HG02759 (cell line): ENCODE measurements around the gene LYPD8.

Experiments used
- ATAC-seq: cut with Tn5 transposase; IDR thresholded peaks from one replicate; pipeline ENCODE4 v1.9.1; 2021; ENCODE audit warnings: mild to moderate bottlenecking, moderate library complexity; ENCODE audit not compliant: unreplicated experiment

LYPD8 gene

GRCh38 chr1:248758352-248758751 is 2.8 kb upstream of the LYPD8 start:
- ATAC-seq = no peak

DNA sequence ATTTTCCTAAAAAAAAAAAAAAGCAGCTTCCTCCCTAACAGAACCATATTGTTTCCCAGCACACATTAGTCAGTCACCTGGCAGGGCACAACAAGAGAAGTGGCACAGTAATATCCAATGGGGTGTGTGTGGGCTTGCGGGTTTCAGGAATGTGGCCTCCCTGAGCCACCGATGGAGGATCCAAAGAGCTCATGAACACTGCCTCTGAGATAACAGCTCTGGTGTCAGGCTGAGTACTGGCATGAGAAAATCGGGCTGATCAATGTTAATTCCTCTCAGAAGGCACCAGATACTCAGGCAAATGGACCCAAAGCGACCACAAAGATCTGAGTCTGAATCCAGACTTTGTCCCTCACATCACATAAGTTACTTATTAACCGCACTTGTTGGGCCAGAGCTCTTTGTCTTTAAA is 2.2 kb upstream of the LYPD8 start:
- ATAC-seq = no peak

DNA sequence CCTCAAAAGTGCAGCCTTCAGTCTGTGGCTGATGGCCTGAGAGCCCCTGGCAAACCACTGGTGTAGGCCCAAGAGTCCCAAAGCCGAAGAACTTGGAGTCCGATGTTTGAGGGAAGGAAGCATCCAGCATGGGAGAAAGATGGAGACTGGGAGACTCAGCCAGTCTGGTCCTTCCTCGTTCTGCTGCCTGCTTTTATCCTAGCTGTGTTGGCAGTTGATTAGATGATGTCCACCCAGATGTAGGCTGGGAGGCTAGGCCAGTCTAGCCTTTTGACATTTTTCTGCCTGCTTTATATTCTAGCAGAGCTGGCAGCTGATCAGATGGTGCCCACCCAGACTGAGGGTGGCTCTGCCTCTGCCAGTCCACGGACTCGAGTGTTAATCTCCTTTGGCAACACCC is 1.1 kb upstream of the LYPD8 start:
- ATAC-seq = no peak

- no peak for ATAC-seq
These were observed 592 bp upstream of the LYPD8 start for GRCh38 chr1:248756151-248756550.

GRCh38 chr1:248753708-248754280 is 1.8 kb downstream of the LYPD8 start:
- no peak for ATAC-seq

- ATAC-seq = no peak
These were observed 2.4 kb downstream of the LYPD8 start for GRCh38 chr1:248753029-248753594.

GRCh38 chr1:248752161-248753028 is 3.2 kb downstream of the LYPD8 start:
- ATAC-seq = no peak

DNA sequence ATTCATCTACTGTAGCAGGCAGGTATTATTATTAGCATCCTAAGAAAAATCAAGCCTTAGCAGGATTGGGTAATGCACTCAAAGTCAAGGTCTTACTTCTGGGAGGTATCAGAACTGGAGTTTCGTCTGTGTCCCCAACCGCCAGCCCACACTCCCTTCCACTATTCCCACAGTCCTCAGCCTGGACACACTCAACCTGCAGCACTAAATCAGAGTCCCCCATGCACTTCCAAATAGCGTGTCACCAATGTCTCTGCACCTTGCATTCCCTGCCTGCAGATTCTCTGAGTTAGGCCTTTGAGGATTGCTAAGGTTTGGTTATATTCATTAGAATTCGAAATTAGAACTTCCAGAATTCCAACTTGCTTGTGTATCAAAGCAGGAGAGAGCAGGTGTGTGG is 3.9 kb downstream of the LYPD8 start:
- ATAC-seq = no peak

DNA sequence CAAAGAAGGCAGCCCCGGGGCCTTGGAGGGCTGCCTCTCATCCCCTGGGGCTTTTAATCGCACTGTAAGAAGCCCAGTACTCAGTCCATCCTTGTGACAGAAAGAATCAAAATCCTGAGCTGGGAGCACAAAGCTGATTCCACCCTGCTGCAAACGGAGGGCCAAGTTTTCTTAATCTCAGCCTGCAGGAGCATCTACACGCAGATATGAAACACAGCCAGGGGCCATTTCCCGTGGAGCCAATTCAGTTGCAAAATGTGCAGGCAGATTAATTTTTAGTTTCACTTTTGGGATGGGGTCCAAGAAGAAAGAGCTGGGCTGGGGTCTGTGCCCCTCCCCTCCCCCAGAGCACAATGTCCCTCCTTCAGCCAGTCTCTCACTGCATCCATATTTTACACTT is 4.4 kb downstream of the LYPD8 start:
- ATAC-seq = no peak

DNA sequence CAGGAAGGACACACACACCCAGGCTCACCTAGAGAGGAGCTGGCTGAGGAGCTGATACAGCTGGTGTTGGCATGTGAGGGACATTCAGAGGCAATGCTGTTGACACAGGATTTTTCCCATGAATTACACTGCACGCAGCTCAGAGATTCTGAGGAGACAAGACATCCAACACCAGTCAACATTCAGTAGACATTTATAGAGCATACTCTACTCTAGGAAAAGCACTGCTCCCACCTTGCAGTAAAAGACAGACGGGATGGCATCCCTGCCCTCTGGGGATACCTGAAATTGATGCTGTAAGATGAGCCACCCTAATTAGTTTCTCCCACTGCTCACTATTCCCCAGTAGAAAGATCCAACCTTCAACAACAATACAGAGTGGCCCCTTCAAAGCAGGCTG is 5.1 kb downstream of the LYPD8 start:
- ATAC-seq = no peak

GRCh38 chr1:248748211-248748610 is 7.3 kb downstream of the LYPD8 start:
- ATAC-seq = no peak

DNA sequence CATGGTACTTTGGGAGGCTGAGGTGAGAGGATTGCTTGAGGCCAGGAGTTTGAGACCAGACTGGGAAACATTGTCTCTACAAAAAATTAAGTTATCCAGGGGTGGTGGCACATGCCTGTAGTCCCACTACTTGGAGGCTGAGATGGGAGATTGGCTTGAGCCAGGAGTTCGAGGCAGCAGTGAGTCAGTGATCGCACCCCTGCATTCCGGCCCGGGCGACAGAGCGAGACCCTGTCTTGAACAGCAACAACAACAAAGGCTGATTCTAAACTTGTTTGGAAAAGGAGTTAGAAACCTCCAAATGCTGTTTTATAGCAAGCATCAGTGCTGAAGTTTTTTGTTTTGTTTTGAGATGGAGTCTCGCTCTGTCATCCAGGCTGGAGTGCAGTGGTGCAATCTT is 14.7 kb downstream of the LYPD8 start:
- no peak for ATAC-seq

DNA sequence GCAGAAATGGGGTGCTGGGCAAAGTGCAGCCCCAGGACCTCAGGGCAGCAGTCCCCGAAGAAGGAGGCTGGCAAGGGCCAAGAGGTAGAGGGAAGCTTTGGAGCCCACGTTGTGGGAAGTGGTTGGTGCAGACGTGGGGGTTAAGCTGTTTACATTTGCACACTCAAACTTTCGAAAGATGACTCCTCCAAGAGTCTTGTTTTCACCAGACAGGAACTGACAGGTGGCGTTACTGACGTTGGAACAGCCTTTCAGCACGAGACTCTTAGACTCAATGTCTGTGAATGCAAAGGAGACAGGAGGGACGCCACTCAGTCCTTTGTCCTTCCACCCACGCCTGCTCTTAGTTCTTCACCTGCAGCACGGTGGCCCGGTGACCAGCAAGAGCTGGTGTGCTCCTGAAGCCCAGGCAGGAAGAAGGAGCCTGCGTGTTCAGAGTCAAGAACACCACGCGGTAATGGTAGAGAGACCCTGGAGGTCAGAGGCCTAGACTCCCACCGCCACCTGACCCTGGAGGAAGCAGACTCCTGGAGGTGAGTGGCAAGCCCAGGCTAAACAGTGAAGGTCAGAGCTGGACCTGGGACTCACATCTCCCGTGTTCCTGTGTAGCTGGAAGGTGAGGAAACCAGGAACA is 15.9 kb downstream of the LYPD8 start:
- ATAC-seq = no peak

- ATAC-seq = no peak
These were observed 18.1 kb downstream of the LYPD8 start for GRCh38 chr1:248737457-248737856.

DNA sequence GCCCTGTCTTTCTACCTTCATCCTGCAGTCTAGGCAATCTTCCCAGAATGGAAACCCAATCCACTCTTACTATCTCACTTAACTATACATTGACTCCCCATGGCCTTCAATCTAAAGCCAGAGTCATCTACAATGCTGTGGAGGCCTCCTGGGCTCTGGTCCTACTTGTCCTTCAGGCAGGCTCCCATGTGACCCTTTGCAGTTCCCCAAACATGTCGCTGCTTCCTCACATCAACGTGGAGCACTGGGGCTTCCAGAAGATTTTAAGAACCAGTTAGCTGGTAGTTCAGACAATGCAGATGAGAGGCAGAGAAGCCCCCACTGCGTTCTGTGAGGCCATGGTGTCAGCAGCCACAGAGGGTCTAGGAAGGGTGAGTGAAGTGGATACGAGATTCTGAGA is 18.6 kb downstream of the LYPD8 start:
- no peak for ATAC-seq

GRCh38 chr1:248733566-248733965 is 22.0 kb downstream of the LYPD8 start:
- no peak for ATAC-seq

GRCh38 chr1:248730507-248731335 is 24.8 kb downstream of the LYPD8 start:
- ATAC-seq = no peak

DNA sequence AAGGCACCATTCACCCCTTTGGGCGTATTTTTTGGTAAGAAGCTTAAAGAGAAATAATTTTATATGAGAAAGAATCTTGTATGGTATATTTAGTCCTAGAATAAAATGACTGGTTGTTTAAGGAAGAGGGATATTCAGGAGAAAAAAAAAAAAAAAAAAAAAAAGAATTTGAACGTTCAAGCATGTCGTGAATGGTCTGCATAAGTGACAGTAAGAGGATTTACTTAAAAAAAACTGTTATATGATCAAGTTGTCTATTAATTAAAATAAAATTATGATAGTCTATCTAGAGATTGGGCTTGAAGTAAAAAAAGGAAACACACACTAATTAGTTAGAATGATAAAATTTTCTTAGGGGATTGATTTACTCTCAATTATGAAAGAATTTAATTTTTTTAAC is 41.3 kb downstream of the LYPD8 start:
- no peak for ATAC-seq

DNA sequence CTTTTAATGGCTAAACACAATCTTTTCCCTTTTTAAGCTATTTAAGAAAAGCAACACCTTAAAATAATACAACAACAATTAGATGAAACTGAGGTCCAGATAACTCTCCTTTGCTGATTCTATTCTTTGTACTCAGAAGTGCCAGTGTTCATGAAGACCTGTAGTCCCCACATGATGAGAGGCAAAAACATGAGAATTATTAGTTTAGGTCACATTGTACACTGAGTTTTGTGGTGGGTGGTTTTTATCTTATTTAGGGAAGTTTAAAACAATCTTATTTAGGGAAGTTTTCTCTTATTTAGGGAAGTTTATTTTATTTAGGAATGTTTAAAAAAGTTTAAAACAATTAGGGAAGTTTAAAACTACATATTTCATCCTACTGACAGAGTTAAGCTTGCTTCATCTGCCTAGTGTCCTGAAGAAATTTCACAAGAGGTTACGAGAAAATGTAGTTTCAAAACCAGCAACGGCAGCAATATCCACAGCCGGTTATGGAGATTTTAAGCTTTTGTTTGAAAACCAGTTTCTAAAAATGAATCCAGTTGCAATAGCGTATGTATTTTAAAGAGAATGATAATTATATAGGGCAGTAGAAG is 45.2 kb downstream of the LYPD8 start:
- no peak for ATAC-seq

GRCh38 chr1:248704606-248705005 is 51.0 kb downstream of the LYPD8 start:
- no peak for ATAC-seq

DNA sequence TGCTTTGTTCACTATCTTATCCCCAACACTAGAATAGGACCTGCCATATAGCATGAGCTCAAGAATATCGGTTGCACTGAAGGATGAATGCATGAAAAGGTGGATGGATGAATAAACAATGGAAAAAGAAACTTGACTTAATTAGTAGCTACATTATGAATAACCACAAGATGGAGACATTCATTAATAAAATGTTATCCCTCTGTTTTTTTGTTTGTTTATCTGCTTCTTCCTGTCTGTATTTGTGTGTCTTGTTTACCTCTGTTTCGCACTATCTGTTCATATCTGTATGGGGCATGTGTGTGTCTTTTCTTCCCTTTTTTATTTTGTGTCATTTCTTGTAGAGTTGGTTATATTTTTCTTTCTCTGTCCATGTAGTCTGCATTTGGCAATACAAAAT is 51.9 kb downstream of the LYPD8 start:
- no peak for ATAC-seq
